ENCODE results near the gene GRID1.
"Not testable (repeated sequence)": the region's sequence is repeated elsewhere in the genome, so short reads cannot be mapped to it uniquely, and the experiment has no call there.

Gene GRID1

DNA sequence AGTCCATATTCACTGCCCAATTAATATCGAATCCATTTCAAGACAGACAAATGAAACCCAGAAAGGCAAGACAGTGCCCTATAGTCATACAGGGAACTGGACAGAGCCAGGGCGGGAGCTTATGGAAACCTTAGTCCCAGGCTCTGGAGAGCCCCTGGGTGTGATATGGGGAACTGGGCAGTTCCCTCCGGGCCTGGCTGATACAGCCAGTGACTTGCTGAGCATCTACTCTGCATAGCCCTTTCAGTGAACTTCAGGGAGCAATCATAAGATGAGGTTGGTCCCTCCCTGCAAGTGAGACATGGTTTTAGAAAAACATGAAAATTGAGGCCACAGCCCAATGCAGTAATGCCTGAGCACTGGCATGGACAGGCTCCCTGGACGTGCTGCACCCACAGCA is 241.9 kb downstream of the GRID1 start:
- DNase-seq = no peak

DNA sequence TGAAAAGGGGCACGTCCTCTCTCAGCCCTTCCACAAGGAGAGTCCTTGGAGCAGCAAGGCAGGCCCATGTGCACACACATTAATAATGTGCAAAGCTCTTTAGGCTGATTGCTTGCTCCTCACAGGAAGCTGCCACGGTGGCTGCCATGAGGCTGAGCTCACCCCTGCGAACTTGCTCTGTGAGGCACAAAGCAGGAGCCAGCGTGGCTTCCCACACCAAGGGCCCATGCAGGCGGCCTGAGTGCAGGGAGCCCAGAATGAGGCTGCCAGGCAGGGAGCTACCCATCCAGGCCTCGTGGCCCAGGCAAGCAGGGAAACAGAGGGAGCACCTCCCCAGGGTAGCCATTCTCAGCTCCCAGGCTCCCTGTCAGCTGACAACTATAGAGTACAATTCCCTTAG is 242.9 kb downstream of the GRID1 start:
- DNase-seq = no peak

DNA sequence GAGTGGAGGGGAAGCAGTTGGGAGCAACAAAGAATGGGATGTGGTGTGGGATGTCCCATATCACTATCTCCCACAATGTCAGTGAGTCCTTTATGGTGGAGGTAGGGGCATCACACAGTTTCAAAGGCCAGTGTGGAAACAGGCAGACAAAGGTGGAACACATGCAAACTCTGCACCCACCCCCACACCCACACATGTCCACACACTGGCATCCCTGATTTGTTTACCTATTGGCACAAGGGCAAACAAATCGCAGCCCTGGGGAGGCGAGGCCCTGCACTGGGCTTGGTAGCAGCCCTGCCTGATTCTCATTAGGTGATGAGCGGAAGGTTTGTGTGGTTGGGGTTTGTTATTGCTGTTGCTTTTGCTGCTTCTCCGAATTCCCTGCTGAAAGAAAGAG is 243.3 kb downstream of the GRID1 start:
- no peak for DNase-seq

DNA sequence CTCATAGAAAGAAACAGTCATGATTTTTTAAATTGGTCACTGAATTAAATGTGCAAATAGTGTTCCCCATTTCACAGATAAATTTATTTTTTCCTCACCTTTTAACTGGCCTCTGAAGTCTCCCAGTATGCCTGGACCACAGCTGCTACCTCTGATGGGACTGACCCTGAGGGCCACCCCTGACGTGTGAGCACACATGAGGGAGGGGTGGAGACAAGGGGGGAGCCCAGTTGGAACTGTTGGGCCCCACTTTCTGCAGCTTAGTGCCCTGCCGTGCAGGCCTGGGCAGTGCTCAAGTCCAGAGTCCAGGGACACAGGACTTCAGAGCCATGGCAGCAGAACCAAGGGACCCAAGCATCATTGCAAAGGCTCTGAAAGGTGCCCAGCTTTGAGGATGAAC is 243.9 kb downstream of the GRID1 start:
- no peak for DNase-seq

DNA sequence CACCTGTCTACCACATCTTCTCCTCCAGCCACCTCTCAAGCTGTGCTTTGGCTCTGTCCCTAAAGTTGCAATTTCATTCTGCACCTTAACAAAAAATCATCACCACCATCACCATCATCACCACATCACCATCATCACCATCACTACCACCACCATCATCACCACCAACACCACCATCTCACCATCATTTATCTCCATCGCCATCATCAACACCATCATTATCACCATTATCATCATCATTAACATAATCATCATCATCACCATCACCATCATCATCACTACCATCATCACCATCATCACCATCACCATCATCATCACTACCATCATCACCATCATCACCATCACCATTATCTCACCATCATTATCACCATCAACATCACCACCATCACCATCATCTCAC is 245.4 kb downstream of the GRID1 start:
- no peak for DNase-seq

DNA sequence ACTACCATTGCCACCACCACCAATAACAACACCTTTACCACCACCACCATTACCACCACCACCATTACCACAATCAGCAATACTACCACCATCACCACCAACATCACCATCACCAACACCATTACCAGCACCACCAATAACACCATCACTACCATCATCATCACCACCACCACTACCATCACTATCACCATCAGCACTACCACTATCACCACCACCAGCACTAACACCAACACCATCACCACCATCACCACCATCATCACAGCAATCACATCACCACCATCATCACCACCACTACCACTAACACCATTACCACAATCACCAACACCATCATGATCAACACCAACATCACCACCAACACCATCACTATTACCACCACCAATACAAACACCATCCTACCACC is 249.5 kb downstream of the GRID1 start:
- DNase-seq = no peak

DNA sequence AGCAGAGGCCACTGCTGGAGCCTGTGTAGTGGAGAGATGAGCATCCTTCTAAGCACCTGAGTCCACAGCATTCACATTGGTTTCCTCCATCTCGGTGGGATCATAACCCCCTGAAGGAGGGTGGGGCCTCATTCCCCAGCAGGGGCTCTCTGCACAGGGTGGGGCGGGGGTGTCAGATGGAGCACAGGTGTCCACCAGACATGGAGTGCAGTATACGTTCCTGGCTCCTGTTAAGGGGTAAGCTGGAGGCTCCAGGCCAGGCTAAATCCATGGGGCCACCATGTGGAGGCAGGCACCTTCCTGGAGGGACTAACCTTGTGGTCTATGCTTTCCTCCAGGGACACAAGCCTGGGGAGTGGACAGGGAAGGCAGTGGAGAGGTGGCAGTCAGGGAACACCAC is 252.6 kb downstream of the GRID1 start:
- no peak for DNase-seq

DNA sequence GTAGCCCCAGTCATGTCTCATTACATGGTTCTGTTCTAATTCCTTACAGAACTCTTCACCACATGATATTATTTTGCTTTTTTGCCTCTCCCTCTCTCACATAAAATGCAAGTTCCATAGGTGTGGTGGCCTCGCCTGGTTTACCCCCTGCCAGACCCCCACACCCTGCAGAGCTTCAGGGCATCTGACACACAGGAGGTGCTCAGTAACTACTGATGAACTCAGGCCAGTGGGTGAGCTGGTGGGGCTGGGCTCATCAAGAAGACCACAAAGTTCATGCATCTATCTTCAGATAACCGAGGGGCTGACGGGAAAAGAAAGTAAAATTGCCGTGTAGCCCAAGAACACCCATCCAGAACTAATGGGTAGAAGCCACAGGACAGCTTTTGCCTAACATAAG is 253.1 kb downstream of the GRID1 start:
- DNase-seq = no peak

DNA sequence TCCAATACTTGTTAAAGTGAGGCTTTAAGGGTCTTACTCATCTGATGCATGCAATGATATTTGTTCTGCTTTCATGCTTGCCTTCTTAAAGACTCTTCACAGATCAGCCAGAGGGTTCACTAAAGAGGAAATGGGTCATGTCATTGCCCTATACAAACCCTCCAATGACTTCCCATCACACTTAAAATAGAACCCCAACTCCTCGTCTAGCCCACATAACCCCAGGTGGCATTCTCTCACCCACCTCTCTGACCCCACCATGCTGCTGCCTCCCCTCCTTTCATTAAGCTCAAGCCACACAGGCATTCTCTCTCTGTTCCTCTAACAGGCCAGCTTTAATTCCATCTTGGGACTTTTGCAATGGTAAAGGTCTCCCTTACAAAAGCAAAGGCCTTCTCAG is 253.6 kb downstream of the GRID1 start:
- no peak for DNase-seq

DNA sequence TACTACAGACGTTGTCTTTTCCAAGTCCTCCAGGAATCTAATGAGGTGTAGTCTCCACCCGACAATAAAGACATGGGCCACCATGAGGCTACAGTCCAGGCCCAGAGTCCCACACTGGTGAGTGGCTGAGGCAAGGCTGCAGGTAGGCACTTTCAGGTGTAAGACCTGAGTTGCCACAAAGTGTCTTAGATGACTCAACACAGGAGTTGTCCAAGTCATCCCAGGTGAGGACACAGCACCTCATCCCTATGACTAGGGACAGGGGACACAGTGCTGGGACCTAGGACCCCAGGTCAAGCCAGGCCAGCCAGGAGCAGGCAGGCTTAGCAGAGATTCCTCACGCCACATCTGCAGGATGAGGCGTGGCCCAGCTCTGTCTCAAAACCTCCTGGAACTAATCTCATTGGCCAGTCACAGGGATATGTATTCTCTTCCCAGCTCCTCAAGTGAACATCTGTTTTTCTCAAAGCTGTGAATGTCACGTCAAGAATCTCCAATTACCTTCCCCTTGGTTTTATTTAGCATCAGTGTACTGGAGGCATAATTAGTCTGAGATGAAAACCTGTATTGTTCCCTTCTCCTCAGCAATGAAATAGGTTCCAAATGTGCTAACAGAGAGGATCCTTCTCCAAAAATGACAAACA is 254.6 kb downstream of the GRID1 start:
- no peak for DNase-seq

DNA sequence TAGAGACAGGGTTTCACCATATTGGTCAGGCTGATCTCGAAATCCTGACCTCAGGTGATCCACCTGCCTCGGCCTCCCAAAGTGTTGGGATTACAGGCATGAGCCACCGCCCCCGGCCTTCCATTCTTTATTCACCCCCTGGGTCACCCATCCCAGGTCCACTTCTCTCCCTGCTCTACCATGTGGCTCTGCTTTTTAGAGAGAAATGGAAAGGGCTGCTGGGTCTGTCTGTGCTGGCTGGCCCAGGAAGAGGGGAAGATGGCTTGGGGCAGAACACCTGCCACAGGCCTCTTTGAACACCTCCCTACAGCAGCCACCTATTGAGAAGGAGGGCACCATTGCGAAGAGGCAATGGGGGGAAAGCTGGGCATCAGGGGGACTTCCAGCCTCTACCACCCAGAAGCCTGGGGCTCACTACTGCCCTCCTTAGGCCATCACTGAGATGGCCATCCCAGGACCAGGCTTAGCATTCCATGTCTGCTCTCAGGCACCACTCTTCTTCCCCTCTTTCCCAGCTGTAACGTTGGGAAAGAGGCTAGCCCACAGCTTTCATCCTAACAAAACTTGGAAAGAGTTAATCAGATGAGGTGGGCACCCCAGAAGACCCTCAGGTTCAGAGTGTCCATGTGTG is 256.3 kb downstream of the GRID1 start:
- no peak for DNase-seq

DNA sequence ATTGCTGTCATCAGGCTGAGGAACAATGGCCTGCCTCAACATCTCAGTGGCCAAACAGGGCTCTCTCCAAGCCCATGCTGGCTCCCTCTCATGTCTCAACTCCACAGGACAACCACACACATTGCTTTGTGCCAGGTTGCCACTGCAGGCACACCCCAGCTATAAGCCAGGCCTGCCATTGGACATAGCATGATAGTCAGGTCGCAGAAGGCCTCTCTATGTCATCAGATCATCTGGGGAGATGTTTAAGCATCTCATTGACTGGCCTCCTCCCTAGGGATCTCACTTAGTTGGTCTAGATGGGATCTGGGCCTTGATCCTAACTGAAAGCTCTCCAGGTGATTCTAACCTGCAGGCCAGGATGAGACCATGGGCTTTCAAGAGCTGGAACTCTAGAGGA is 257.2 kb downstream of the GRID1 start:
- no peak for DNase-seq

DNA sequence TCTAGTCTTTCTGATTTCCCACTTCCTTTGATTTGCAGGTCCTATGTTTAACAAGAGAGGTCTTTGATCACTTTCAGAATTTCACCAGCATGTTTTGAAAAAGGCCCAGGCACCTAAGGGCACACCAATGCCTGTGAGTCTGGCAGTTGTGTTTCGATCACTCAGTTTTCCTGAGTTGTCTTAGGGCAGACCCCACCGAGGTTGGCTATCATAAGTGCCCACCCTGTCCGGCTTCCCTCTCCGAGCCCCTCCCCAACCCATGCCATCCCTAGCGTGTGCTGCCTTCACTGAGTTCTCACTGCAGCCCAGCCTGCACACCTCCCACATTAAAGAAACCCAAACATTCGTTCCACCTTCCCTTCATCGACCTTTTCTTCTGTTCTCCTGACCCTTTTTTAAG is 257.9 kb downstream of the GRID1 start:
- DNase-seq = no peak

DNA sequence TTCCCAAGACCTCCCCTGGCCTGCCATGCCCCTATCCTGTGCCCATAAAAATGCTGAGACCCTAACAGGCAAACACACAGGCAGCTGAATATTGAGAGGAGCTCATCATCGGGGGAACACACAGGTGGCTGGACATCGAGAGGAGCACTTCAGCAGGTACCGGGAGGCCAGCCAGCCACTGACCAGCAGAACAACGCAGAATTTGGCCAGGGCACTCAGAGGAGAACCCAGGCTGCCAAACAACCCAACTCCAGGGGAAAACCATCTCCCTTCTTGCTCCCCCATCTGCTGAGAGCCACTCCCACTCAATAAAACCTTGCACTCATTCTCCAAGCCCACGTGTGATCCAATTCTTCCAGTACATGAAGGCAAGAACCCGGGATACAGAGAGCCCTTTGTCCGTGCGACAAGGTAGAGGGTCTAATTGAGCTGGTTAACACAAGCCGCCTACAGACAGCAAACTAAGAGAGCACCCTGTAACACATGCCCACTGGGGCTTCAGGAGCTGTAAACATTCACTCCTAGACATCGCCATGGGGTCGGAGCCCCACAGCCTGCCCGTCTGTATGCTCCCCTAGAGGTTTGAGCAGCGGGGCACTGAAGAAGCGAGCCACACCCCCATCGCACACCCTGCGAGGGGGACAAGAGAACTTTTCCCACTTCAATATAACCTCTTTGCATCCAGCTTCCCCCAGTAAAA is 258.8 kb downstream of the GRID1 start:
- not testable (repeated sequence) for DNase-seq

DNA sequence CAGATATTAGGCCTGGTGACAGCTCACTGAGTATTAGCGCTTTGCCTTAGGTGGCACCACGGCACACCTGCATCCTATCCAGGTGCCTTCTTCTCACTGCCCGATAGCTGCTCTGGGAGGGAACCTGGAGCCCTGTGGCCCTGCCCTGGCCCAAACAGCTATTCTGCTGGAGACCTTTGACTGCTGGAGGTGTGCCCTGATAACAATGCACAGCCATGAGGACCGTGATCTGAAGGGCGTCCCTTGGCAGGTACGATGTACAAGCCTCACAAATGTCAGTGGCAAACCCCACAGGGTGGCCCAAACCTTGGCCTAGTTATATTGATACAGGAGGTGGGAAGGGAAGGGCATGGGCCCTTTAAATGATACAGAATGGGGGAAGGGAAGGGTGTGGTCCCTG is 259.5 kb downstream of the GRID1 start:
- DNase-seq = no peak

DNA sequence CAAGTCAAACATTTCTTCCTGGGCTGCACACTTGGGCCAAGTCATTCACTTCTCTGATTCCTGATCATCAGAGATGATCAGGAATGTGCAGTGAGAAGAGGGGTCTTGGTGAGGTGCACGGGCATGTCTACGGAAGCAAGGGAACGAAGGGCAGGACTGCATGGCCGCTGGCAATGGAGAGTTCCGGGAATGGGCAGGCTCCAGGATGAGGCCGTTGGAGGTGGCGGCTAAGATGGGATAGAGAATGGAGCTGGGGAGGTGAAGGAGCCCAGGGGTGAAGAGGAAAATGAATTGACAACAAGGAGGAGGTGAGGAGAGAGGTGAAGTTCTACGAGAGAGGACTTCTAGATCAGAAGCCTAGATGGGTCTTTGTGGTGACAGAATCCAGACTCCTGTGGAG is 260.0 kb downstream of the GRID1 start:
- DNase-seq = no peak

DNA sequence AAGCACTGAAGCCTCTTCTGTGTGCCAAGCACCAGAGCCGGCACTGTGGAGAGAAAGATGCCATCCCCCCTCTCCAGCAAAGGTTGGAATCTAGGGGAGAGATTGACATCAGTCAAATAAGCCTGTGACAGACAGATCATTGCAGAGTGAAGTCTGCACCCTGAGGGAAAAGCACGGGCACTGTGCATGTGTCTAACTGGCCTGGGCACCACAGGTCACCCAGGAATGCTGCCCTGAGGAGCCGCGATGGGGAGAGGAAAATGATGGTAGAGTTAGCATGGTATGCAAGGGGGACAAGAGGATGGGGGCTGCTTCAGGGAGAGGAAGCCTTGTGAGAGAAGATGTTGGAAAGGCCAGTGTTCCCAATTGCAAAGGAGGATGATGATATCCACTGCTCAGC is 261.0 kb downstream of the GRID1 start:
- no peak for DNase-seq

DNA sequence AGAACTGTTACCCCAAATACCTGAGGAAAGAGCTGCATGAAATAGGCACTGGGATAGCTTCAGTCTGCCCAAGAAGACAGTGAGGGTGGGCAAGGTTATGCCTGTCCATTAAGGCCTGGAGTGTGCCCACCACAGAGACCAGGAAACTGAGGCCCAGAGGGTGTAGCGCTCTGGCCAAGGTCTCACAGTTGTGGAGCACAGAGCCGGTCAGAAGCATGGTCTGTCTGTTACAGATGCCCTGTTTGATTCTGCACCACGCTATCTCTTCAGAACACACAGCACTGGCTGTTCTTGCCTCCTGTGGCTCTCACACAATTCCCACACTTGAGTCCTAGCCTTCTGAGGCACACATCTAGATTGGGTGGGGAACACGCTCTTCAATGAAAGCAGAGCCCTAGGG is 261.4 kb downstream of the GRID1 start:
- DNase-seq = no peak

DNA sequence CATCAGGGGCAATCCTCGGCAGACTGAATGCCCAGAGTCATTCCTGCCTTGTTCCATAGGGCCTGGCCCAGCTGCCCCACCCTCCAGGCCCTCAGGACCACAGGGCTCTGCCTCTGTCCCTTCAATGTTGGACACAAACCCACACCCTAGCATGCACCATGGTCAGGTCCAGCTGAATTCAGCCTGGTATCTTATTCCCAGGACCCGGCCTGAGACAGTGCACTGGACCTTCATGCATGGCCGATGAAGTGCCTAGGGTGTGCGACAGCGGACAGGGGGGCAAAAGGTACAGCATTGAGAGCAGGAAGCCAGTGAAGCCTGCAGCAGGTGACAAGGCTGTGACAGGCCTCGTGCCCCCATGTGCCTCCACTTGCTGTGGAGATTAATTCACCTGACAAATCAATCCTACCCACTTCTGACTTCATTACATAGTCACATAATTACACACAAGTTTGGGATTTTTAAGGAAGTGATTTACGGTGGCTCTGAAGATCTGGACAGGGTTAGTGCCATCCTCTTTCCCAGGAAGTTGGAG is 261.9 kb downstream of the GRID1 start:
- DNase-seq = no peak

DNA sequence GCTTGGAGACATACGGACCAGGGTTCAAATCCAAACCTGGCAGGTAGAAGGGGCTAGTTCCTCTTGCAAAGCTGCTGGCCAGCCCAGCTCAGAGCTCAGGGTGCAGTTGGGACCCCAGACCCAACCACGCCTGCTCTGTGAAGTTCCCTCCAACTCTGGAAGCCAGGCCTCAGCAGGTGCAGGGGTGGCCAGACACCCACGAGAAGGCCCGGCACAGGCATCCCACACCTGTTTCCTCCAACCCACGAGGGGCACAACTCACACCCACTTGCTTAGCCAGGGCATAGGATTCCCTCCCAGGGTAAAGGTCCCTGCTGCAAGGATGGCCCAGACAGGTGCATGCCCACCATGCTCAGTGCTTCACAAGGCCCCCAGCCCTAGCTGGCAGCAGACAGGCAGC is 262.4 kb downstream of the GRID1 start:
- no peak for DNase-seq

DNA sequence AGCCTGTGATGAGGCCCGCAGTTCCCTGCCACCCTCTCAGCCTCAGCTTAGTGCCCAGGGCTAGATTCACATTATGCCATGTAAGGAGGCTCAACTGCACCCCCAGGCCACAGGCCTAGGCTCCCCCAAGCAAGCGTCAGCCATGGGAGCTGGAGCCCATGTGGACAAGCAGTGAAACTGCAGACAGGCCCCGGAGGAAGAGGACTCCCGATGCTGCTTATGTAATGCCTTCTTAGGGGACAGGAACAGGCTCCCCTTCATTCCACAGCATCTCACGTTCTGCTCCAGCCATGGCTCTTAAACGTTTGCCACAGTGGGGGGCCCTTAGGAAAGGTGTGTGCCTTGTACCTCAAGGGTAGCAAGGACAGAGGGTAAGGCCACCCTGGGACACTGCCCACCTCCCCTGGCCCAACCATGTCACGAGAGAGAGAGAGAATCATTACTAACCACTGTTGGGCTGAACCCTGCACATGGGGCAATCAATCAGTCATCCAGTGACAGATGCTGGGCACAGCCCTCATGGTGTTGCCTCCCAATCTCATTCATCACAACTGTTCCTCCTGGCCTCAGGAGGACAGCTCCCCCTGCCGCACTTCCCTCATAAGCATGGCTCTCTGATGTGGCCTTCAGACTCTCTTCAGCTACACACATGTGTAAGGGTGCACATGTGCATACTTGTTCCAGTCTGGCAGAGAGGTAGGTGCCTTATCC is 263.0 kb downstream of the GRID1 start:
- DNase-seq = no peak

DNA sequence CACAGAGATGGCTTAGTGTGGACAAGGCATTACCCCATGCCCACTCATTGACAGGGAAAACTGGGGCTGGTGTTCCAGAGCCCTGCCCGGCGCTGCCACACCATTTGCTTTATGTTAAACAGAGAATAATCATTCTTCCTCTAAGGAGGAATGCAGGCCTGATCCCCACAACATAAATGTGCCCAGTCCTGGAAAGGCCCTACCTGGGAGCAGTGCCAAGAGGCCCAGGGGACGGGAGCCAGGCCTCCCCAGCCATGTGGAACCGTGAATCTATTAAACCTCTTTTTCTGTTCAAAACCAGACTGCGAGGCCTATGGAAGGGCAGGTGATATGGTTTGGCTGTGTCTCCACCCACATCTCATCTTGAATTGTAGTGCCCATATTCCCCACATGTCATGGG is 264.1 kb downstream of the GRID1 start:
- no peak for DNase-seq

DNA sequence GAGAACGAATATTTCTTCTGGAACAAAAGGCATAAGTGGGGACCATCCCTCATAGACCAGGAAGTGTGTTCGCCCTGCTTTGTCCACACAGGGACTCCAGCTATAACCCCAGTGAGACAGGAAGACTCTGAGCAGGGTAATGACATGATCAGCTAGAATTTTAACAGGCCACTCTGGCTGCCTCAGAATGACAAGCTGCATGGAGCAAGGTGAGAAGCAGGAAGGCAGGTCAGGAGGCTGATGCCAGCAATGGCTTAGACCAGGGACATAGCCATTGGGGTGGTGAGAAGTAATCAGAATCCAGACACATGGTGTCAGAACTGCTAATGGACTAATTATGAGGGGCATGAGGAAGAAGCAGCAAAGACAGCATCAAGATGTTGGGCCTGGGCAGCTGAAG is 264.6 kb downstream of the GRID1 start:
- DNase-seq = no peak

DNA sequence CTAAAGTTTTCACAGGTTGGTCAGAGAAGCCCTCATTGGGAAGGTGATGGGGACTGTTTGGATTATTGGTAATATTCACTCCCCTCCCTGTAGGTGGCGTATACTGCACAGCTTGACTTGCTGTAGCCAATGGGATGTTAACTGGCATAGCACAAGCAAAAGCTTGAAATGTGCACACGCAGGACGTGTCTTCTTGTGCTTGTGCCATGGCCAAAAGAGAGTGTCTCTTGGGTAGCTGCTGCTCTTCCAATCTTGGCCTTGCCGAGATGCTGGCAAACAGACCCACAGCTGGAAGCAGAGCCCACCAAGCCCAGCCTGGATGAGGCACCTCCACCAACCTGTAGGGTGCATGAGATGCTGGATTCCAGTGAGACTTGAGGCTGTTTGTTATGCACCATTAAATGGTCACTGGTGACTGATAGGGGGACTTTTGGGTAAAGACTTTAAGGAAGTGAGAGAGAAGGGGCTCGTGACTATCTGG is 266.0 kb downstream of the GRID1 start:
- DNase-seq = peak; percentile 3

Measured in EL (cell line).